Left renal pelvis (tissue), 4 donors: ENCODE data around the gene PINK1. TPM values are rescaled to one million over a fixed set of nuclear protein-coding genes. Genes with fewer than 3 reads are reported as not detected.

Experiments used
- DNase-seq, 4 donors: peaks; one replicate each; pipeline ENCODE4 v3.0.0-alpha.2; 2013; ENCODE audit warnings: low read depth in 4 of 4, low spot score in 3 of 4
- polyA plus RNA-seq, 4 donors: library from polyadenylated mRNA; unstranded; fragments of 120-200 nt; gene quantifications; one replicate each; pipeline ENCODE4 v1.2.1, GENCODE V29; 2013; ENCODE audit not compliant: insufficient read length in 4 of 4

PINK1 gene
- polyA plus RNA-seq, 4 donors, result 56.3 to 78.1 (median 63.0) TPM

GRCh38 chr1:20700636-20701215, 67.5 kb downstream of the PINK1 start:
- DNase-seq, result no peak

Other genes with a start within 250 kb of the PINK1 start
- gene CAMK2N1, start 147.2 kb upstream of the PINK1 start, polyA plus RNA-seq, result 10 to 100 TPM; 30.4 to 87.2 (median 80.7) TPM
- 10 to 100 TPM; 27.4 to 40.0 (median 34.9) TPM for gene MUL1, start 125.3 kb upstream of the PINK1 start, polyA plus RNA-seq
- 1 to 10 TPM; 1.3 to 2.1 (median 1.5) TPM for gene FAM43B, start 80.9 kb upstream of the PINK1 start, polyA plus RNA-seq
- gene CDA, start 44.4 kb upstream of the PINK1 start, polyA plus RNA-seq, result 1 to 10 TPM; 5.4 to 6.8 (median 5.9) TPM
- gene DDOST, start 27.9 kb downstream of the PINK1 start, polyA plus RNA-seq, result 100 to 1,000 TPM; 207 to 243 (median 218) TPM
- 1 to 10 TPM; 2.6 to 5.1 (median 3.7) TPM for gene KIF17, start 84.5 kb downstream of the PINK1 start, polyA plus RNA-seq
- 1 to 10 TPM in 3 of 4 donors, under 1 TPM in 1; 0.61 to 1.6 (median 1.3) TPM for gene SH2D5, start 99.2 kb downstream of the PINK1 start, polyA plus RNA-seq
- gene HP1BP3, start 153.8 kb downstream of the PINK1 start, polyA plus RNA-seq, result 100 to 1,000 TPM; 264 to 378 (median 282) TPM